SK-N-SH treated with all-trans-retinoic acid at 6 μM for 48 hours (cell line): ENCODE measurements around the gene GARNL3.

ENCODE experiments used
- ATAC-seq: fragments of 200-7000 bp; cut with Tn5 transposase; 3 replicates; pipeline ENCODE4 v1.9.1; 2020; ENCODE audit warnings: mild to moderate bottlenecking, moderate library complexity
- ARNTL ChIP-seq: fragments of 450-650 bp; formaldehyde crosslinking; IDR thresholded peaks from 2 replicates; pipeline ENCODE4 v1.5.0; 2020; ENCODE audit warnings: low read depth, mild to moderate bottlenecking, moderate library complexity, borderline replicate concordance
- BACH2 ChIP-seq: fragments of 250-450 bp; sonication (Bioruptor Pico); IDR thresholded peaks from 2 replicates; pipeline ENCODE4 v1.9.0; 2021; ENCODE audit warnings: mild to moderate bottlenecking, borderline replicate concordance
- CREB5 ChIP-seq: fragments of 250-450 bp; sonication (Bioruptor Pico); IDR thresholded peaks from 2 replicates; pipeline ENCODE4 v1.5.1; 2020; ENCODE audit warnings: low read depth, mild to moderate bottlenecking, moderate library complexity
- CSDC2 ChIP-seq: fragments of 250-450 bp; sonication (Bioruptor Pico); IDR thresholded peaks from 2 replicates; pipeline ENCODE4 v1.5.0; 2020; ENCODE audit warnings: mild to moderate bottlenecking, moderate library complexity
- CSRNP3 ChIP-seq: fragments of 250-450 bp; sonication (Bioruptor Pico); IDR thresholded peaks from 2 replicates; pipeline ENCODE4 v1.5.1; 2021; ENCODE audit warnings: mild to moderate bottlenecking, moderate library complexity
- ESRRG ChIP-seq: fragments of 250-450 bp; sonication (Bioruptor Pico); IDR thresholded peaks from 2 replicates; pipeline ENCODE4 v1.6.1; 2021; ENCODE audit warnings: mild to moderate bottlenecking
- GLIS3 ChIP-seq: fragments of 250-450 bp; sonication (Bioruptor Pico); IDR thresholded peaks from 2 replicates; pipeline ENCODE4 v1.5.0; 2020; ENCODE audit warnings: mild to moderate bottlenecking, moderate library complexity
- ISL1 ChIP-seq: fragments of 250-450 bp; sonication (Bioruptor Pico); IDR thresholded peaks from 2 replicates; pipeline ENCODE4 v2.1.2; 2022; ENCODE audit warnings: mild to moderate bottlenecking, moderate library complexity
- OSR1 ChIP-seq: fragments of 250-450 bp; sonication (Bioruptor Pico); IDR thresholded peaks from 2 replicates; pipeline ENCODE4 v1.8.0; 2022; ENCODE audit warnings: moderate library complexity, mild to moderate bottlenecking, inconsistent platforms
- PATZ1 ChIP-seq: fragments of 250-450 bp; sonication (Bioruptor Pico); IDR thresholded peaks from 2 replicates; pipeline ENCODE4 v1.8.0; 2020; ENCODE audit warnings: mild to moderate bottlenecking, moderate library complexity, borderline replicate concordance
- POU6F1 ChIP-seq: fragments of 250-450 bp; sonication (Bioruptor Pico); IDR thresholded peaks from 2 replicates; pipeline ENCODE4 v1.8.0; 2021; ENCODE audit warnings: low read depth, mild to moderate bottlenecking, moderate library complexity, borderline replicate concordance
- PPARA ChIP-seq: fragments of 250-450 bp; sonication (Bioruptor Pico); IDR thresholded peaks from 2 replicates; pipeline ENCODE4 v1.5.0; 2020; ENCODE audit warnings: mild to moderate bottlenecking, borderline replicate concordance
- RARB ChIP-seq: fragments of 250-450 bp; sonication (Bioruptor Pico); IDR thresholded peaks from 2 replicates; pipeline ENCODE4 v1.8.0; 2021; ENCODE audit warnings: mild to moderate bottlenecking, moderate library complexity
- SNAI2 ChIP-seq: fragments of 250-450 bp; sonication (Bioruptor Pico); IDR thresholded peaks from 2 replicates; pipeline ENCODE4 v1.5.0; 2020; ENCODE audit warnings: mild to moderate bottlenecking, moderate library complexity
- TCF4 ChIP-seq: fragments of 250-450 bp; sonication (Bioruptor Pico); IDR thresholded peaks from 2 replicates; pipeline ENCODE4 v1.8.0; 2021; ENCODE audit warnings: mild to moderate bottlenecking, moderate library complexity, borderline replicate concordance
- TOX ChIP-seq: fragments of 250-450 bp; sonication (Bioruptor Pico); IDR thresholded peaks from 2 replicates; pipeline ENCODE4 v1.8.0; 2021; ENCODE audit warnings: mild to moderate bottlenecking, moderate library complexity, borderline replicate concordance
- TSHZ2 ChIP-seq: fragments of 250-450 bp; sonication (Bioruptor Pico); IDR thresholded peaks from 2 replicates; pipeline ENCODE4 v1.5.0; 2020; ENCODE audit warnings: mild to moderate bottlenecking, moderate library complexity
- ZC3H10 ChIP-seq: fragments of 250-450 bp; sonication (Bioruptor Pico); IDR thresholded peaks from 2 replicates; pipeline ENCODE4 v1.5.1; 2021; ENCODE audit warnings: mild to moderate bottlenecking, moderate library complexity
- ZFP3 ChIP-seq: fragments of 250-450 bp; sonication (Bioruptor Pico); IDR thresholded peaks from 2 replicates; pipeline ENCODE4 v1.5.0; 2020; ENCODE audit warnings: mild to moderate bottlenecking, moderate library complexity
- ZFP30 ChIP-seq: fragments of 450-650 bp; formaldehyde crosslinking; IDR thresholded peaks from 2 replicates; pipeline ENCODE4 v1.5.0; 2022; ENCODE audit warnings: mild to moderate bottlenecking, moderate library complexity
- ZNF565 ChIP-seq: fragments of 450-650 bp; formaldehyde crosslinking; conservative IDR thresholded peaks from 2 replicates; pipeline ENCODE4 v1.5.0; 2020; ENCODE audit warnings: low read depth, mild to moderate bottlenecking, moderate library complexity
- ZNF8 ChIP-seq: fragments of 450-650 bp; formaldehyde crosslinking; IDR thresholded peaks from 2 replicates; pipeline ENCODE4 v1.5.0; 2020; ENCODE audit warnings: mild to moderate bottlenecking, moderate library complexity

Gene GARNL3

GRCh38 chr9:127305206-127305837, 40.7 kb downstream of the GARNL3 start (continued):
- TF ChIP-seq POU6F1 (CRISPR knock-in tag), result no peak
- TF ChIP-seq SNAI2 (CRISPR knock-in tag), result no peak
- no peak for TF ChIP-seq CREB5 (CRISPR knock-in tag)
- TF ChIP-seq PPARA (CRISPR knock-in tag), result no peak

GRCh38 chr9:127305838-127306226, 41.3 kb downstream of the GARNL3 start:
- no peak for ATAC-seq
- TF ChIP-seq ESRRG (CRISPR knock-in tag) (no peak), CREB5 (CRISPR knock-in tag) (no peak), SNAI2 (CRISPR knock-in tag) (no peak), PATZ1 (CRISPR knock-in tag) (no peak), PPARA (CRISPR knock-in tag) (no peak), TOX (CRISPR knock-in tag) (no peak), ZC3H10 (CRISPR knock-in tag) (no peak), GLIS3 (CRISPR knock-in tag) (no peak), OSR1 (CRISPR knock-in tag) (no peak), RARB (CRISPR knock-in tag) (no peak), BACH2 (CRISPR knock-in tag) (no peak), ZNF8 (CRISPR knock-in tag) (no peak)

- no peak for ATAC-seq
- TF ChIP-seq SNAI2 (CRISPR knock-in tag) (no peak), OSR1 (CRISPR knock-in tag) (no peak), ZNF8 (CRISPR knock-in tag) (no peak), BACH2 (CRISPR knock-in tag) (no peak), ZFP3 (CRISPR knock-in tag) (no peak), PATZ1 (CRISPR knock-in tag) (no peak), CREB5 (CRISPR knock-in tag) (no peak), ZFP30 (CRISPR knock-in tag) (no peak), RARB (CRISPR knock-in tag) (no peak), ARNTL (CRISPR knock-in tag) (no peak), TCF4 (no peak), ZNF565 (CRISPR knock-in tag) (no peak), PPARA (CRISPR knock-in tag) (no peak), CSDC2 (CRISPR knock-in tag) (no peak), TSHZ2 (CRISPR knock-in tag) (no peak), GLIS3 (CRISPR knock-in tag) (no peak), ISL1 (no peak), CSRNP3 (CRISPR knock-in tag) (no peak)
Observed at GRCh38 chr9:127307802-127308201, 43.2 kb downstream of the GARNL3 start.
